GM12864 (cell line): ENCODE results near the gene PLEKHA8.

ENCODE experiments used
- DNase-seq: peaks from one replicate; pipeline ENCODE4 v3.0.0-alpha.2; 2011; ENCODE audit warnings: low read depth
- H3K4me3 ChIP-seq: 2 replicates; pipeline ENCODE4 v1.5.1; 2011; ENCODE audit warnings: mild to moderate bottlenecking, low read depth, low read length, control low read depth
- TF ChIP-seq, protein P1 (sequence below): IDR thresholded peaks from 2 replicates; pipeline ENCODE4 v1.5.1; 2011; ENCODE audit warnings: low read depth, mild to moderate bottlenecking, moderate library complexity, low read length, control low read depth, inconsistent platforms; ENCODE audit errors: missing control alignments

The PLEKHA8 gene

DNA sequence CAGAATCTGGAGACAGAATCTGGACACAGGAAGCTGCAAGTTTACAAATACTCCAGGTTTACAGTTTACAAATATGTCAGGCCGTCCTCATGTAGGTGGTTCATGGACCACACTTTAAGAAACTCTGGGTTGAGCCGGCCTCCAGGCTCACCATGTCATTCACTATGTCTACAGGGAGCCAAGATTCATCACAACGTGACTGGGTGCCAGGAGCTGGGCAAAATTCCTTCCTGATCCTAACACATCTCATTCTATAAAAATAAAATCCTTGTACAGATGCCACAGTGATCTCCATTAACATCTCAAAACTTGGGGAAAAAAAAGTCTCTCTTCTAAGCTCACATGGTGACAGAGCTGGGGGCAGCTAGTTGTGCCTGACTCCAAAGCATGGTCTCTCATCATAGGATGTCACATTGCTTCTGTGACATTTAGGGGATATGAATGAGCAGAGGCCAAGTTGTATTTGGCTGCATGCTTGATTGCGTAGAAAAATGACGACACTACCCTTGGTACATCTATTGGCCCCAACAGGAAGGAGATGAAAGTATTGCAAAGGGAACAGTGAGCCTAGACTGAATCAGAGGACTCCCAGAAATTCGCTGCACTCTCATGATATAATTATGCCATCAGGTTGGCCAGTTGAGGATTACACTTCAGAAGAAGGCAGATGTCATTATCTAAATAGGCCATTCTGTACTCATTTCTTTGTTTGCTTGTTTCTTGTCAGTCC, 142.4 kb downstream of the PLEKHA8 start:
- H3K4me3 ChIP-seq = no peak overlapping the region
- TF ChIP-seq, protein P1, sequence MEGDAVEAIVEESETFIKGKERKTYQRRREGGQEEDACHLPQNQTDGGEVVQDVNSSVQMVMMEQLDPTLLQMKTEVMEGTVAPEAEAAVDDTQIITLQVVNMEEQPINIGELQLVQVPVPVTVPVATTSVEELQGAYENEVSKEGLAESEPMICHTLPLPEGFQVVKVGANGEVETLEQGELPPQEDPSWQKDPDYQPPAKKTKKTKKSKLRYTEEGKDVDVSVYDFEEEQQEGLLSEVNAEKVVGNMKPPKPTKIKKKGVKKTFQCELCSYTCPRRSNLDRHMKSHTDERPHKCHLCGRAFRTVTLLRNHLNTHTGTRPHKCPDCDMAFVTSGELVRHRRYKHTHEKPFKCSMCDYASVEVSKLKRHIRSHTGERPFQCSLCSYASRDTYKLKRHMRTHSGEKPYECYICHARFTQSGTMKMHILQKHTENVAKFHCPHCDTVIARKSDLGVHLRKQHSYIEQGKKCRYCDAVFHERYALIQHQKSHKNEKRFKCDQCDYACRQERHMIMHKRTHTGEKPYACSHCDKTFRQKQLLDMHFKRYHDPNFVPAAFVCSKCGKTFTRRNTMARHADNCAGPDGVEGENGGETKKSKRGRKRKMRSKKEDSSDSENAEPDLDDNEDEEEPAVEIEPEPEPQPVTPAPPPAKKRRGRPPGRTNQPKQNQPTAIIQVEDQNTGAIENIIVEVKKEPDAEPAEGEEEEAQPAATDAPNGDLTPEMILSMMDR = no peak
- no peak for DNase-seq

DNA sequence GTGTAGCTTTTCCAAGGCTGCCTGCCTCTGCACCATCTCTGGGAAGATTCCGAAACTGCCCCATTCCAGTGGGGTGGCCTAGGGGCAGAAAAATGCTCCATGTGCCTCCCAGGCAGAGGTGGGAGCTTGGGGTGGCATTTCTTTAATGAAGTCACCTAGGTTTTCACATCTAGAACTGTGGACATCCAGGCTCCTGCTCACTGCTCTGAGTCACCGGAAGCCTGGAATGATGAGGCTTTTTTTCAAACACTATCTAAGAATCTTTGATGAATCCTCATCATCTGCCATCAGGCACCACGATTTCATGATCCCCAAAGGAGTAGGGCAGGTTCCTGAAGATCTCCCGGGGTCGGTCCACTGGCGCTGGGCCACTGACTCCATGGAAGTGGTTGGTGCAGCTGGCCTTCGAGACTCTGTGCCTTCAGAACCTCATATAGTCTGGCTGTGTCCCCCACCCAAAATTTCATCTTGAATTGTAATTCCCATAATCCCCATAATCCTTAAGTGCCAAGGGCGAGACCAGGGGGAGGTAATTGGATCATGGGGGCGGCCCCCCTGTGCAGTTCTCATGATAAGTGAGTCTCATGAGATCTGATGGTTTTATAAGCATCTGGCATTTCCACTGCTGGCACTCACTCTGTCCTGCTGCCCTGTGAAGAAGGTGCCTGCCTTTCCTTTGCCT, 143.7 kb downstream of the PLEKHA8 start:
- no peak for DNase-seq
- TF ChIP-seq, protein P1 = no peak
- no peak overlapping the region for H3K4me3 ChIP-seq

DNA sequence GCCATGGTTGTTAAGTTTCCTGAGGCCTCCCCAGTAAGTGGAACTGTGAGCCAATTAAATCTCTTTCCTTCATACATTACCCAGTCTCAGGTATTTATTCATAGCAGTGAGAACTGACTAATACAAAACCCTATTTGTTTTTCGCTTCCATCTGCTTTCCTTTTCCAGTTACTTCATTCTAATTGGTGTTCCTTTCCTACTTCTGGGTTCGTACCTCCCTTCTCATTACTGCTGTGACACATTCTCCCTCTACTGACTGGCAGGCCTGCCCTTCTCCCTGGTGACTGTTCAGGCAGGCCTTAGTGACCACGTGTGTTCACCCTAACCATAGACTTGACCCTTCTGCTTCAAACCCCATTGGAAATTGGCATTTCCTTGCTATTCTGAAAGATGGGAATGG, 144.2 kb downstream of the PLEKHA8 start:
- DNase-seq = no peak
- TF ChIP-seq, protein P1 = no peak
- H3K4me3 ChIP-seq = no peak overlapping the region

DNA sequence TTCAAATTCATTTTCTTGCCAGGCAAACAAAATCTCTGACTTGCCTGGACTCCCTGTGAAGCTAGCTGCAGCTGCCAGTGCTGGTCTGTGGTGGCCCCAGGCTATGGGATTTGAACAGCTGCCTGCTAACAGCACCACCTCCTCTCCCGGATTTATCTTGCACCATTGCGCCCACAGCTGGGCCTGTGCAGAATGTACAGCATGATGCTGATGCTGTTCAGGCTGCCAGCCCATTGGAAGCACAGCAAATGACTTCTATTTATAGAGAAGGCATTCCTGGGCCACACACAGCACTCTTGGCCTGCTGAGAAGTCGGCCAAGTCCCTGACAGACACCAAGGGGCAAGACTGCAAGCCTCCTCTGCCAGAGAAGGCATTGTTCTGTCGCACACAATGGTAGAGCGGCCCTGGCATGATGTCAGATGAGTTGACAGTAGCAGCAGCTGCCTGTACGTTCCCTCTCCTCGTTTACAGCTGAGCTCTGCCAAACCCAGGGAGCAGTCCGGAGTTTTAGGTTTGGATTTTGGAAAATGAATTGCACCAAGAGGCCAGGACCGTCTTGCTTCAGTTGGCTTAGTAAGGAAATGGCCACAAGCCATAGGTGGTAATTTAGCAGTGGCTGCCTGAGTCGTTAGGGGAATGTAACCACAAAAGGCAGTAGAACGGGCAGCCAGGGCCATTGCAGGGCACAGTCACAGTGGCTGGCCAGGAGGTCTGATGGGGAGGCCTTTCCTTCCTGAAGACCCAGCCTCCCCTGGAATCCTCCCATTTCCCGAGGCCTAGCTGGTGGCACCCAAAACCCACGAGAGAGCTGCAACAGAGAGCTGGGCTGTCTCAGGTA, 145.1 kb downstream of the PLEKHA8 start:
- DNase-seq = no peak
- TF ChIP-seq, protein P1 = no peak
- H3K4me3 ChIP-seq = no peak overlapping the region

DNA sequence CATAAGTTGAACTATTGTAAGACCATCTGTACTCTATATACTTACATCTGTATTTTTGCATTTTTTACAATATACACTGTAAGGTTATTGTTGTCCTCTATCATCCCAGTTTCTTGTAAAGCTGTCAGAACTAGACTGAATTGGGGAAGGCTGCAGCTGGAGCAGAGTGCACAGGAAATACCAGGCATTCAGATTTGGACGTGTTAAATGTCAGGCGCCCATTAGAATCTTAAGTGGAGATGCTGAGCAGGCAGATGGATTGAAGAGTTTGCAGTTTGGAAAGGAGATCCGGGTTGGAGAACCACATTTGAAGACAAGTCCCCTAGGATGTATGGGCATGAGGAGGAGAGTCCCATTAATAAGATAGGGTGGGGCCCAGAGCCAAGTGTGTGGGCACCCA, 147.0 kb downstream of the PLEKHA8 start:
- TF ChIP-seq, protein P1 = no peak
- no peak overlapping the region for H3K4me3 ChIP-seq
- DNase-seq = no peak

DNA sequence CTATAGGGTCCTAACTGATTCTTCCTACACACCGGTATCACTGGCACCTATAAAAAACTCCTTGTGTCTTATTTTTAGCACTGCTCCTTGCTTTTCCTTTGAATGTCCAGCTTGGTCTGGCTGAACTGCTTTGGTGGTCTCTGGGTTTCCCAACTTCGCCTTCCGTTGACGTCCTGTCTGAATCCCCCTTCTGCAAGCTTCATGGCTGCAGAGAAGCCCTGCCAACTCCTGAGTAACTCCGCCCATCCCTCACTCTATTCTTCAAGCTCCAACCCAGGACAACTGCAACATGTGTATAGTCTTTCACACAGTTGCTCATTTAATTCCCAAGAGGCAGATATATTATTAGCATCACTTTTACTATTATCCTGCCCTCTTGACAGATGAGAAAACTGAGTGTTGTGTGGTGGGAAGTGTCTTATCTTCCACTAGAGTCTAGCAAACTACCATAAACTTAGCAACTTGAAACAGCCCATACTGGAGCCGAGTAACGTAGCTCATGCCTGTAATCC, 147.5 kb downstream of the PLEKHA8 start:
- no peak for DNase-seq
- TF ChIP-seq, protein P1 = no peak
- H3K4me3 ChIP-seq = no peak overlapping the region
